Activated naive CD4-positive, alpha-beta T cell (primary cell): Measurements from ENCODE around the gene SYNPO.

Source experiments
- DNase-seq, 4 experiments: peaks; one replicate each; lab custom pipeline; 2025; lab: John Stamatoyannopoulos, UW

The SYNPO gene

GRCh38 chr5:150656191-150657132 is 16.0 kb downstream of the SYNPO start:
- peak; percentile 34 to 82 (median 50) for DNase-seq

GRCh38 chr5:150658121-150658520 is 17.7 kb downstream of the SYNPO start:
- no peak for DNase-seq

- DNase-seq = no peak
These were observed 18.3 kb downstream of the SYNPO start for GRCh38 chr5:150658699-150659265.

- no peak for DNase-seq
These were observed 19.1 kb downstream of the SYNPO start for GRCh38 chr5:150659360-150660107.

- DNase-seq = no peak
These were observed 19.8 kb downstream of the SYNPO start for GRCh38 chr5:150660108-150660831.

GRCh38 chr5:150661086-150661485 is 20.6 kb downstream of the SYNPO start, which contains the start of gene MYOZ3:
TSS of gene MYOZ3 (plus strand) at chr5:150661251. CDS start at chr5:150662942, 1,691 bp downstream.
- no peak for DNase-seq

- no peak for DNase-seq
These were observed 21.5 kb downstream of the SYNPO start for GRCh38 chr5:150661821-150662596.

- DNase-seq = no peak
These were observed 22.5 kb downstream of the SYNPO start for GRCh38 chr5:150662731-150663516.

GRCh38 chr5:150663936-150664335 is 23.5 kb downstream of the SYNPO start:
- DNase-seq = no peak

GRCh38 chr5:150665044-150665443 is 24.6 kb downstream of the SYNPO start:
- no peak for DNase-seq

- DNase-seq = no peak
These were observed 30.0 kb downstream of the SYNPO start for GRCh38 chr5:150670275-150670947.

GRCh38 chr5:150670948-150671310 is 30.5 kb downstream of the SYNPO start:
- no peak for DNase-seq

- no peak for DNase-seq
These were observed 31.2 kb downstream of the SYNPO start for GRCh38 chr5:150671509-150672236.

GRCh38 chr5:150672237-150672883 is 31.9 kb downstream of the SYNPO start:
- DNase-seq = no peak

- DNase-seq = no peak
These were observed 32.4 kb downstream of the SYNPO start for GRCh38 chr5:150672884-150673275.

- DNase-seq = no peak
These were observed 33.9 kb downstream of the SYNPO start for GRCh38 chr5:150674341-150674821.

- no peak for DNase-seq
These were observed 34.6 kb downstream of the SYNPO start for GRCh38 chr5:150675069-150675468.

GRCh38 chr5:150676578-150676977 is 36.1 kb downstream of the SYNPO start:
- DNase-seq = no peak
